GM18951 (cell line): ENCODE measurements around the gene MAGI2.
"Not testable (repeated sequence)": the region's sequence is repeated elsewhere in the genome, so short reads cannot be mapped to it uniquely, and the experiment has no call there.

Source experiments
- POLR2A ChIP-seq: IDR thresholded peaks from 4 replicates; pipeline ENCODE4 v1.6.1; 2011; ENCODE audit warnings: mild to moderate bottlenecking; ENCODE audit not compliant: insufficient read length, insufficient read depth; ENCODE audit errors: extremely low read depth
- in situ Hi-C: fragments of 300-500 bp; cut with MboI; formaldehyde crosslinking; loops from one replicate; pipeline ENCODE4 v1.12.0; 2022; ENCODE audit warnings: low sequenced_read_pairs, mixed read lengths, inconsistent platforms; ENCODE audit not compliant: unreplicated experiment

The MAGI2 gene

DNA sequence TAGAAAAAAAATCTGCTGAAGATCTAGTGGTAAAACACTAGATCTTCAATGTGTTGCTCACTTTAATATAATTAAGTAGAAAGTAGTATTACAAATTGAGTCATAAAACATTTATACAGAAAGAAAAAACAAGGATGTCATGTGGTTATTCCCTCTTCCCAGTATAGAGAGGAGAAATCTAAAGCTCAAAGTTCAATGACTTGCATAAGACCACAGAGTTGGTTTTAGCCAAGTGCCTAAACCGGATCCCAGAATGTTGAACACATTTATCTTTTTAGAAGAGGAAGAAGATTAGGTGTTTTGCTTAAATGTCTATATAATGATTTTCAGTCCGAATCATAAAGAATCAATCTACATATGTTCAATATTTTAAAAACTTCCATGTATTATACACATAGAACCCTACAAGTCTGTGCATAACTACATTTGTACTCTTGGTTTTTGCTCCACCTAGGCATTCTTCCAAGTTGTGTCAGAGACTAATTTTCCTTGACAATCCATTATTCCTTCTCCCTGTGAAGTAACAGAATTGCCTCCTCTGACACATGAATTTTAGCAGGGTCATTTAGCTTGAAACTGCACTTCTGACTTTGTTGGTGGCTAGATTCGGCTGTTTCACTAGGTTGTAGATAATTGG, 389.2 kb downstream of the MAGI2 start:
- no peak for TF ChIP-seq POLR2A
- in situ Hi-C loops = no loop called here

GRCh38 chr7:79063019-79063698, 390.3 kb downstream of the MAGI2 start:
- no peak for TF ChIP-seq POLR2A
- in situ Hi-C loops = no loop called here

DNA sequence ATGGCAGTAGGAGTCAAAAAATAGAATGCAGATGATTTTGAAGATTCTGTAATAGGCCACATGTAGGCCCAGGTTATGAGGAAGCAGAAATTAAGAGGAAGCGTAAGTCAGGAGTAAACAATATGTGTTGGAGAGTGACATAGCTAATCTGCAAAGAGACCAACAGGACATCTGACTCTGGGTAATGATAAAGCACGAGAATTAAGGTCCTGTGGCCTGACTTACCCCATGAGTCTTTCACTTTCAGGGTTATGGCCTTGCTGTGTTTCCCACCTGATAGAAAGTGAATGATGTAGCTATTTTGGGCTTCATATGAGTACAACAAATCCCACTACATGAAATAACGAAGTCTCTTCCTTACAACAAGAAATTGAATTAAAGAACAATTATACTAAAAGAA, 393.0 kb downstream of the MAGI2 start:
- TF ChIP-seq POLR2A = no peak
- in situ Hi-C loops = no loop called here

DNA sequence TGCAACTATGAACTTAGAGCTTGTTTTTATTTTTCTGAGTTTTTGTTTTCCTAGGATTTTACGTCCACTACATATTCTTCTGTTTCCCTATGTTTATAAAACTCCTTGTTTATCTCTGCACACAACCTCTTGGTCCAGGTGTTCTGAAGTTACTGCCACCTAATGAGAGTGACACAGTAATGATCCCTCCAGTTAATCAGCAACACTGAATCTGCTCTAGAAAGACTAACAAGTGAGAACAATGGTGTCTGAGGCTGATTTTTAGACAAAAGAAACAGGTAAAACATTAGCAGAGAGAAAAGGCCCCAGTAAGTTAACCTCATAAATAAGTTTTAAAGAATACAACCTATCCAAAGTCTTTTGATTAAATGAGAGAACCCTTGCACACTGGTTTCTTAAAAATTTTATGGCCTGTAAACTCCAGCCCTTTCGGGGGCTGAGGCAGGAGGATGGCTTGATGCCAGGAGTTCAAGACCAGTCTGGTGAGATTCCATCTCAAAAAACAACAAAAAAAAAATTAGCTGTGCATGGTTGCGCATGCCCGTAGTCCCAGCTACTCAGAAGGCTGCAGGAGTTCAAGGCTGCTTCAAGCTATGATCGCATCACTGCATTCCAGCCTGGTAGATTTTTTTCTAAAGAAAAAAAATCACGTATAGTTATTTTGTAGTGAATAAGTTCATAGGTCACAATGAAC, 397.6 kb downstream of the MAGI2 start:
- in situ Hi-C loops = no loop called here
- no peak for TF ChIP-seq POLR2A

- TF ChIP-seq POLR2A = no peak
- in situ Hi-C loops = no loop called here
Observed at GRCh38 chr7:79051915-79052314, 401.6 kb downstream of the MAGI2 start.

- in situ Hi-C loops = no loop called here
- no peak for TF ChIP-seq POLR2A
Observed at GRCh38 chr7:79050603-79051002, 402.9 kb downstream of the MAGI2 start.

DNA sequence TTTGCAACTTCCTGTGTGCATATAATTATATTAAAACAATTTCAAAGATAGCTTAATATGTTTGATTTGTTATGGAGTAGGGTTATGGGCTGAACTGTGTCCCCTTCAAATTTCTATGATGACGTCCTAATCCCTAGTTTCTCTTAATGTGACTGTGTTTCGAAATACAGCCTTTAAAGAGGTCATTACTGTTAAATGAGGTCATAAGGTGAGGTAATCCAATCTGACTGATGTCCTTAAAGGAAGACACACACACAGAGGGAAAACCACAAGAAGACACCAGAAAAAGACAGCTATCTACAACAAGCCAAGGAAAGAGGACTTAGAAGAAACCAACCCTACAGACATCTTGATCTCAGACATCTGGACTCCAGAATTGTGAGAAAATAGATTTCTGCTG, 407.4 kb downstream of the MAGI2 start:
- no peak for TF ChIP-seq POLR2A
- in situ Hi-C loops = no loop called here

GRCh38 chr7:79037001-79037400, 416.5 kb downstream of the MAGI2 start:
- in situ Hi-C loops = no loop called here
- TF ChIP-seq POLR2A = no peak

DNA sequence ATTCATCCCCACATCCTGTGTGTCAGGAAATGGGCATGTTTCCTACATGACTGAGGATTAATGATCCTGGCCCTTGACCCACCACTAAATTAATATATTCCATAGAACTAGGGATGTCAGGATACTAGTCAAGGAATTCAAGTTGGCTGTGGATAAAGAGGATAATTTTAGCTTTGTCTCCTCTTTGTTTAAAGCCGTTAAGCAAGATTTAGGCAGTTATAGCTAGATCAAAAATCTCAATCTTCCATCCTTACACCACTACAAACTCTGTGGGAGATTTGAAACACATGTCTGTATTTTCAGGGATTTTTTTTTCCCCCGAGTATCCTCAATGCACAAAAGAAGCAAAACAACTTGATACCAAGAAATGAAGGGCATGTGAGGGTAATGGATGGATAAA, 417.1 kb downstream of the MAGI2 start:
- in situ Hi-C loops = no loop called here

GRCh38 chr7:79035858-79036257, 417.6 kb downstream of the MAGI2 start:
- in situ Hi-C loops = no loop called here
- TF ChIP-seq POLR2A = no peak

More for the DNA sequence above, 417.1 kb downstream of the MAGI2 start:
- TF ChIP-seq POLR2A = no peak

DNA sequence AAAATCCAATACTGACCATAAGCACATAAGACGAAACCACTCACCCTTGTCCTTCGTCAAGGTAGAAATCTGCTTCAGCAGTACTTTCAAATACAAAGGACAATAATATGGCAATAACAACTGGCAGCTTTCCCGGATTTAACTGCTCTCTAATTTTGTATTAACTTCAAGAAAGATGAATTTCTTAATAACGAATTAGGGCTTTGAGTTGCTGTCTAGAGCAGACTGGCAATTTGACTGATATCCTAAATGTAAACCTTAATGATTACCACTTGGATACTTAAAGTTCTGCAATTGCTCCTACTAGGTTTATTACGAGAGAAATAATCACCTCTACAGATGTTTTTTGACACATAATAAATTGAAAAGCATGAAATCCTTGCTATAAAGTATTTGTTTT, 418.7 kb downstream of the MAGI2 start:
- in situ Hi-C loops = no loop called here
- no peak for TF ChIP-seq POLR2A

DNA sequence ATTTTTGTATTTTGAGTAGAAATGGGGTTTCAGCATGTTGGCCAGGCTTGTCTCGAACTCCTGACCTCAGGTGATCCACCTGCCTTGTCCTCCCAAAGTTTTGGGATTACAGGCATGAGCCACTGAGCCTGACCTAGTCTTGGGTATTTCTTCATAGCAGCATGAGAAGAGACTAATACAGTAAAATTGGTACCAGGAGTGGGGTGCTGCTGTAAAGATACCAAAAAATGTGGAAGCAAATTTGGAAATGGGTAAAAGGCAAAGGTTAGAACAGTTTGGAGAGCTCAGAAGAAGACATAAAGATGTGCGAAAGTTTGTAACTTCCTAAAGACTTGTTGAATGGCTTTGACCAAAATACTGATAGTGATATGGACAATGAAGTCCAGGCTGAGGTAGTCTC, 433.8 kb downstream of the MAGI2 start:
- in situ Hi-C loops = not testable (repeated sequence)

DNA sequence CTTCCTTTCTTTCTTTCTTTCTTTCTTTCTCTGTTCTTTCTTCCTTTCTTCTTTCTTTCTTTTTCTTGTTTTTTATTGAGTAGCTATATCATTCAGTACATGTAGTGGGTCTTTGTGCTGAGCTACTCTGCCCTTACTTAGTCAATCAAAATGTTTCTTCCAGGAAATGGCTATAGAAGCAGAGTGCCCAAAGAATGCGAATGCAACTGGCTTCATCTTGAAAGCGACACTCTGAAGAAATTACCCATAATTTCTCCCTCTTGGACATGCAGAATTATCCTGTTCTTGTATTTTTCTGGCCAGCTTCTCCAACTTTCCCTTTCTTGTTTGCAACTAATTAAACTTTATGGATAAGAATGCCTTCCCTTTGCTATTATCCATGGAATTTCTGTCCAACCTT, 441.5 kb downstream of the MAGI2 start:
- in situ Hi-C loops = no loop called here
- TF ChIP-seq POLR2A = no peak

GRCh38 chr7:79009647-79010046, 443.8 kb downstream of the MAGI2 start:
- in situ Hi-C loops = no loop called here
- TF ChIP-seq POLR2A = no peak
